Thyroid gland (tissue), 4 donors: ENCODE measurements around the gene PHLDB3.

Experiments used
- POLR2A ChIP-seq, 2 donors: fragments of 450-650 bp; IDR thresholded peaks; one replicate each; pipeline ENCODE4 v1.6.1; 2017; ENCODE audit warnings: antibody characterized with exemption in 2 of 2, mild to moderate bottlenecking in 2 of 2, moderate library complexity in 1 of 2
- TF ChIP-seq, protein P1 (sequence below), 6 experiments: fragments of 200-600 bp in 3 of 6; fragments of 450-650 bp in 3 of 6; sonication (generic) in 3 of 6; IDR thresholded peaks; one replicate each; pipeline ENCODE4 v1.5.1; 2016 to 2019; ENCODE audit warnings: antibody characterized with exemption in 6 of 6, mild to moderate bottlenecking in 2 of 6, inconsistent platforms in 1 of 6, moderate library complexity in 1 of 6

DNA sequence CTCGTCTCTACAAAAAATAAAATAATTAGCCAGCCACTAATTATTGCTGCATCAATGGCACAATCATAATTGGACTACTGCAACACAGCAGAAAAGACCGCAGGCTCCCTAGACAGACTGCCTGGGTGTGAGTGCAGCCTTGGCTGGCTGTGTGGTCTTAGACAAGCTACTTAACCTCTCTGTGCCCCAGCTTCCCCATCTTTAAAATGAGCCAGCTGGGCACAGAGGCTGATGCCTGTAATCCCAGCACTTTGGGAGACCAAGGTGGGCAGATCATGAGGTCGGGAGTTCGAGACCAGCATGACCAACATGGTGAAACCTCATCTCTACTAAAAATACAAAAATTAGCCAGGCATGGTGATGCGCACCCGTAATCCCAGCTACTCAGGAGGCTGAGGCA, 70.9 kb downstream of the PHLDB3 start:
- TF ChIP-seq POLR2A (IDR thresholded peaks at IDR 0.05), result no peak
- TF ChIP-seq, protein P1, sequence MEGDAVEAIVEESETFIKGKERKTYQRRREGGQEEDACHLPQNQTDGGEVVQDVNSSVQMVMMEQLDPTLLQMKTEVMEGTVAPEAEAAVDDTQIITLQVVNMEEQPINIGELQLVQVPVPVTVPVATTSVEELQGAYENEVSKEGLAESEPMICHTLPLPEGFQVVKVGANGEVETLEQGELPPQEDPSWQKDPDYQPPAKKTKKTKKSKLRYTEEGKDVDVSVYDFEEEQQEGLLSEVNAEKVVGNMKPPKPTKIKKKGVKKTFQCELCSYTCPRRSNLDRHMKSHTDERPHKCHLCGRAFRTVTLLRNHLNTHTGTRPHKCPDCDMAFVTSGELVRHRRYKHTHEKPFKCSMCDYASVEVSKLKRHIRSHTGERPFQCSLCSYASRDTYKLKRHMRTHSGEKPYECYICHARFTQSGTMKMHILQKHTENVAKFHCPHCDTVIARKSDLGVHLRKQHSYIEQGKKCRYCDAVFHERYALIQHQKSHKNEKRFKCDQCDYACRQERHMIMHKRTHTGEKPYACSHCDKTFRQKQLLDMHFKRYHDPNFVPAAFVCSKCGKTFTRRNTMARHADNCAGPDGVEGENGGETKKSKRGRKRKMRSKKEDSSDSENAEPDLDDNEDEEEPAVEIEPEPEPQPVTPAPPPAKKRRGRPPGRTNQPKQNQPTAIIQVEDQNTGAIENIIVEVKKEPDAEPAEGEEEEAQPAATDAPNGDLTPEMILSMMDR (IDR thresholded peaks at IDR 0.05), result no peak
